Left renal pelvis (tissue), 4 donors: Measurements from ENCODE around the gene HERC2. TPM values are rescaled to one million over a fixed set of nuclear protein-coding genes. Genes with fewer than 3 reads are reported as not detected.

Source experiments
- DNase-seq, 4 donors: peaks; one replicate each; pipeline ENCODE4 v3.0.0-alpha.2; 2013; ENCODE audit warnings: low read depth in 4 of 4, low spot score in 3 of 4
- polyA plus RNA-seq, 4 donors: library from polyadenylated mRNA; unstranded; fragments of 120-200 nt; gene quantifications; one replicate each; pipeline ENCODE4 v1.2.1, GENCODE V29; 2013; ENCODE audit not compliant: insufficient read length in 4 of 4

The HERC2 gene
- polyA plus RNA-seq, 4 donors, result 36.8 to 60.4 (median 45.5) TPM

GRCh38 chr15:28116521-28117431, 205.2 kb downstream of the HERC2 start:
- no peak for DNase-seq

GRCh38 chr15:28115871-28116270, 206.1 kb downstream of the HERC2 start:
- DNase-seq, result no peak

GRCh38 chr15:28114721-28115622, 207.0 kb downstream of the HERC2 start:
- DNase-seq, result no peak

- DNase-seq, result no peak
These were observed 207.9 kb downstream of the HERC2 start for GRCh38 chr15:28114114-28114455.

GRCh38 chr15:28113394-28114113, 208.4 kb downstream of the HERC2 start:
- no peak for DNase-seq

GRCh38 chr15:28112962-28113361, 209.0 kb downstream of the HERC2 start:
- no peak for DNase-seq

- no peak for DNase-seq
These were observed 209.7 kb downstream of the HERC2 start for GRCh38 chr15:28112101-28112760.

GRCh38 chr15:28111543-28111942, 210.4 kb downstream of the HERC2 start:
- DNase-seq, result no peak

- DNase-seq, result no peak
These were observed 211.5 kb downstream of the HERC2 start for GRCh38 chr15:28110481-28110881.

GRCh38 chr15:28109626-28110455, 212.1 kb downstream of the HERC2 start:
- DNase-seq, result no peak

GRCh38 chr15:28107904-28108275, 214.1 kb downstream of the HERC2 start:
- no peak for DNase-seq

- DNase-seq, result no peak
These were observed 214.7 kb downstream of the HERC2 start for GRCh38 chr15:28107111-28107903.

- no peak for DNase-seq
These were observed 215.5 kb downstream of the HERC2 start for GRCh38 chr15:28106294-28107110.

GRCh38 chr15:28105793-28106192, 216.2 kb downstream of the HERC2 start:
- no peak for DNase-seq

- DNase-seq, result no peak
These were observed 216.7 kb downstream of the HERC2 start for GRCh38 chr15:28105224-28105791.

- no peak for DNase-seq
These were observed 217.7 kb downstream of the HERC2 start for GRCh38 chr15:28104326-28104725.

GRCh38 chr15:28103831-28104230, 218.1 kb downstream of the HERC2 start:
- no peak for DNase-seq
